IgD-negative memory B cell (primary cell): ENCODE data around the gene PPM1E. TPM values are rescaled to one million over a fixed set of nuclear protein-coding genes. Genes with fewer than 3 reads are reported as not detected.
"Not testable (repeated sequence)": the region's sequence is repeated elsewhere in the genome, so short reads cannot be mapped to it uniquely, and the experiment has no call there.

Source experiments
- H3K27ac Mint-ChIP-seq, 3 donors: one replicate each; pipeline ENCODE4 v1.8.0; 2020 to 2022; ENCODE audit warnings: mild to moderate bottlenecking in 3 of 3, mixed read lengths in 3 of 3, moderate library complexity in 1 of 3
- H3K27me3 Mint-ChIP-seq: one replicate; pipeline ENCODE4 v1.8.0; 2021; ENCODE audit warnings: mixed read lengths
- H3K36me3 Mint-ChIP-seq: one replicate; pipeline ENCODE4 v1.8.0; 2020; ENCODE audit warnings: mild to moderate bottlenecking, mixed read lengths
- H3K4me1 Mint-ChIP-seq, 3 donors: one replicate each; pipeline ENCODE4 v1.8.0; 2020 to 2022; ENCODE audit warnings: mixed read lengths in 3 of 3, mild to moderate bottlenecking in 1 of 3
- H3K4me3 Mint-ChIP-seq, 4 donors: one replicate each; pipeline ENCODE4 v1.8.0; 2020 to 2022; ENCODE audit warnings: mild to moderate bottlenecking in 4 of 4, mixed read lengths in 4 of 4, moderate library complexity in 3 of 4
- H3K9me3 Mint-ChIP-seq, 3 donors: one replicate each; pipeline ENCODE4 v1.8.0; 2020 to 2021; ENCODE audit warnings: mixed read lengths in 3 of 3, mild to moderate bottlenecking in 1 of 3
- polyA plus RNA-seq: library from polyadenylated mRNA; unstranded; fragments of 300-500 nt; fragmentation: Illumina TruSeq; gene quantifications from one replicate; pipeline ENCODE4 v1.2.3, GENCODE V29; 2021

The PPM1E gene
- not detected for polyA plus RNA-seq

- Mint-ChIP-seq H3K9me3 (peaks cover 0 to 4% (median 0%) of the 10 kb centered on the region in 3 donors), H3K27ac (peak within 1 kb of the TSS in 1 of 3 donors; percentile 89), H3K4me1 (peaks cover 5 to 14% (median 9%) of the 10 kb centered on the region in 3 donors), H3K4me3 (peak within 1 kb of the TSS; percentile 84 to 96 (median 91)), H3K27me3 (peaks cover 35% of the 10 kb centered on the region), H3K36me3 (peaks cover 3% of the 10 kb centered on the region)
These were observed at the start of gene PPM1E for GRCh38 chr17:58755577-58756245. PPM1E (plus strand) TSS chr17:58755854.

- no peaks in the 10 kb centered on the region for H3K9me3 Mint-ChIP-seq
- peak overlapping the region in 1 of 3 donors; percentile 47 for H3K27ac Mint-ChIP-seq
- H3K36me3 Mint-ChIP-seq: peaks cover 2% of the 10 kb centered on the region
- H3K27me3 Mint-ChIP-seq: no peaks in the 10 kb centered on the region
- peak overlapping the region in 1 of 4 donors; percentile 25 for H3K4me3 Mint-ChIP-seq
- H3K4me1 Mint-ChIP-seq: peaks cover 9 to 13% (median 10%) of the 10 kb centered on the region in 3 donors
These were observed 49.1 kb upstream of the PPM1E start for GRCh38 chr17:58706351-58707140.

DNA sequence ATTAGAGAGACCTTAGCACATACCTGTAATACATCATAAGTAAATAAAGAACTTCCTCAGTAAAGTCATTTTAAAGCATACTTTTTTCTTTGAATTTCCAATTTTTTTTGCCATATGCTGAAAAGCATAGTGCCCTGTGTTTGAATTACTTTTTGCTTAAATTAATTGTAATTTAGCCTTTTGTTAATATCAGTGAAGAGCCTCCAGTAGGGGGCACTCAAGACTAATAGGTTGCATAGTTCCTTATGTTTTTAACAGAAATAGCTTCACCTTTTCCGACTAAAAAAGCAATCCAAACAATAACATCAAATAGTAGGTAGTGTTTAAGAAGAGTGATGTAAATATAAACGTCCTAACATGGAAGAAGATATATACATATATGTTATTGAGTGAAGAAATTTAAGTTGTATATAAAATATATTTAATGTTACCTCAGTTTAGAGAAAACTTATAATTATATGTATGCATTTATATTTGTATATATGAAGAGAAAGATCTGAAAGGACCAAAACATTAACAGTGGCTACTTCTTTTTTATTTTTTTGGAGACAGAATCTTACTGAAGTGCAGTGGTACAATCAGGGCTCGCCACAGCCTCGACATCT, 44.6 kb upstream of the PPM1E start:
- no peaks in the 10 kb centered on the region for H3K9me3 Mint-ChIP-seq
- H3K27ac Mint-ChIP-seq: no peak overlapping the region
- H3K4me1 Mint-ChIP-seq: peaks cover 5 to 9% (median 7%) of the 10 kb centered on the region in 3 donors
- no peaks in the 10 kb centered on the region for H3K27me3 Mint-ChIP-seq
- peaks cover 3% of the 10 kb centered on the region for H3K36me3 Mint-ChIP-seq
- H3K4me3 Mint-ChIP-seq: no peak overlapping the region

GRCh38 chr17:58722274-58722673, 33.4 kb upstream of the PPM1E start:
- Mint-ChIP-seq H3K36me3 (peaks cover 3% of the 10 kb centered on the region), H3K9me3 (no peaks in the 10 kb centered on the region), H3K27ac (no peak overlapping the region), H3K27me3 (no peaks in the 10 kb centered on the region), H3K4me3 (no peak overlapping the region), H3K4me1 (no peaks in the 10 kb centered on the region)

- Mint-ChIP-seq H3K4me1 (no peaks in the 10 kb centered on the region), H3K36me3 (peaks cover 3% of the 10 kb centered on the region), H3K9me3 (no peaks in the 10 kb centered on the region), H3K4me3 (no peak overlapping the region), H3K27ac (no peak overlapping the region), H3K27me3 (no peaks in the 10 kb centered on the region)
These were observed 33.0 kb upstream of the PPM1E start for GRCh38 chr17:58722696-58723095.

GRCh38 chr17:58728798-58729197, 26.9 kb upstream of the PPM1E start:
- H3K27me3 Mint-ChIP-seq: no peaks in the 10 kb centered on the region
- no peaks in the 10 kb centered on the region for H3K4me1 Mint-ChIP-seq
- H3K4me3 Mint-ChIP-seq: no peak overlapping the region
- peak overlapping the region in 1 of 3 donors; percentile 16 for H3K27ac Mint-ChIP-seq
- H3K9me3 Mint-ChIP-seq: no peaks in the 10 kb centered on the region
- H3K36me3 Mint-ChIP-seq: no peaks in the 10 kb centered on the region

DNA sequence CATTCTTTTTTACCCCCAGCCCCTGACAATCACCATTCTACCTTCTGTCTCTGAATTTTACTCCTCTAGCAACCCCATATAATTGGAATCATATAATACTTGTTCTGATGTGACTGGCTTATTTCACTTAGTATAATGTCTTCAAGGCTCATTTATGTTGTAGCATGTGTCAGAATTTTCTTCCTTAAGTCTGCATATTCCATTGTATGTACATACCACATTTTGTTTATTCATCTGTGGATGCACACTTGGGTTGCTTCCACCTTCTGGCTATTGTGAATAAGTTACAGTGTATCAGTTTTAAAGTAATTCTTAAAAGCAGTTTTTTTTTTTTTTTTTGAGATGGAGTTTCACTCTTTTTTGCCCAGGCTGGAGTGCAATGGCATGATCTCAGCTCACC, 24.7 kb upstream of the PPM1E start:
- Mint-ChIP-seq H3K27me3 (no peaks in the 10 kb centered on the region), H3K27ac (no peak overlapping the region), H3K4me3 (no peak overlapping the region), H3K9me3 (no peaks in the 10 kb centered on the region), H3K4me1 (no peaks in the 10 kb centered on the region), H3K36me3 (no peaks in the 10 kb centered on the region)

DNA sequence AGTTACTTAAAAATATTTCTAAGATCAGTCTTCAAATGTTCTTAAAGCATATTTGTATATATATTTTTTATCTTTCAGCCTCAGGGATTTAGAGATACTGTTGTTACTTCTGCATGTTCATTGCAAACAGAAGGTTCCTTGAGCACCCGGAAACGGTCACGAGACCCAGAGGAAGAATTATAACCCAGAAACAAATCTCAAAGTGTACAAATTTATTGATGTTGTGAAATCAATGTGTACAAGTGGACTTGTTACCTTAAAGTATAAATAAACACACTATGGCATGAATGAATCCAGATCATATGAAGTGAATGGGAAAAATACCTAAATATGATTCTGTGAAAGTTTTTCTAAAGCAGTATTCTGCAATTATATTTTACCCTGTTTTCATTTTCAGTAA, 21.6 kb upstream of the PPM1E start:
- Mint-ChIP-seq H3K27me3 (no peaks in the 10 kb centered on the region), H3K36me3 (no peaks in the 10 kb centered on the region), H3K27ac (no peak overlapping the region), H3K4me1 (no peaks in the 10 kb centered on the region), H3K4me3 (no peak overlapping the region), H3K9me3 (no peaks in the 10 kb centered on the region)

DNA sequence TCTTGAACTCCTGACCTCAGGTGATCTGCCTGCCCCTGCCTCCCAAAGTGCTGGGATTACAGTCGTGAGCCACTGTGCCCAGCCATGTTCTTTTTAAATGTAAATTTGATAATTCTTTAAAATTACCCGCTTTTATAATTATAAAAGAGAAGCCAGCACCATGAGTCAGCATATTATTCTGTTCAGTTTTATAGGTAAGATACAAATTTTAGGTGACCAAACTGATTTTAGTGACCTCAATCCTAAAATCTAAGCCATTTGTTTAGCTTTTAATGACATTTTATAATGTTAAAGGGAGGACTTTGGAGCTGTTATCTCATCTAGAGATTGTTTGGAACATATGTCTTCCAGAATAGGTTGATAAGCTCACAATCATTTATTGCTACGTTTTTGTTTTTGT, 20.8 kb upstream of the PPM1E start:
- Mint-ChIP-seq H3K4me3 (no peak overlapping the region), H3K27ac (no peak overlapping the region), H3K9me3 (no peaks in the 10 kb centered on the region), H3K36me3 (no peaks in the 10 kb centered on the region), H3K4me1 (no peaks in the 10 kb centered on the region), H3K27me3 (no peaks in the 10 kb centered on the region)

DNA sequence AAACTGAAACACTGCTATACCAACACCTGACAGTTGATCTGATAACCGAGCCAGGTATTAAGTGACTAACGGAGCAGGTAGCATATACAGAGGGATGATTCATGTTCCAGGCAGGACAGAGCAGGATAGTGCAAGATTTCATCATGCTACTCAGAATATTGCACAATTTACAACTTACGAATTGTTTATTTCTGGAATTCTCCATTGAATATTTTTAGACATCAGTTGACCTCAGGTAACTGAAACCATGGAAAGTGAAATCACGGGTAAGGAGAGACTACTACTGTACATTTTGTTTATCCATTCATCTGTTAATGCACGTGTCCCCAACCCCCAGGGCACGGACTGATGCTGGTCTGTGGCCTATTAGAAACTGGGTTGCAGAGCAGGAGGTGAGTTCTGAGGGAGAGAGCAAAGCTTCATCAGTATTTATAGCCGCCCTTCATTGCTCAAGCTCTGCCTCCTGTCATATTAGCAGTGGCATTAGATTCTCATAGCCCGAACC, 14.5 kb upstream of the PPM1E start:
- Mint-ChIP-seq H3K4me3 (no peak overlapping the region), H3K9me3 (no peaks in the 10 kb centered on the region), H3K36me3 (no peaks in the 10 kb centered on the region), H3K27ac (no peak overlapping the region), H3K27me3 (no peaks in the 10 kb centered on the region), H3K4me1 (no peaks in the 10 kb centered on the region)

DNA sequence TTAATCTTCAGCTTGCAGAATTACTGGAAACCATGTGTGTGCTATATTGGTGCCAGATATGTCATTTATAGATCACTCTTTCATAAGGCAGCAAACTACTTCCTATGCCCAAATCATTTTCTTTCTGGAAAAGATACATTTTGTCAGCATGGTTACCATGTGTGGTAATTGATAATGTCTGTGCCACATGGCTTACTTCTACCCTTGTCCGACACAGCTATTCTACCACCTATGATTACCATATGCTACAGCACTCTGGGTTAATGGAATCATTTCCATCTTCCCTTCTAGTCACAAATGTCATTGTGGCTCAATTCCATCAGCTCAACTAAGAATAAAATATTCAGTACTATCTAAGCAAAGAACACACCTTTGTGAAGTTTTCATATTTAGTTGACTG, 8.0 kb upstream of the PPM1E start:
- no peak overlapping the region for H3K4me3 Mint-ChIP-seq
- no peaks in the 10 kb centered on the region for H3K9me3 Mint-ChIP-seq
- H3K27me3 Mint-ChIP-seq: no peaks in the 10 kb centered on the region
- H3K4me1 Mint-ChIP-seq: no peaks in the 10 kb centered on the region
- H3K27ac Mint-ChIP-seq: no peak overlapping the region
- peaks cover 3% of the 10 kb centered on the region for H3K36me3 Mint-ChIP-seq

DNA sequence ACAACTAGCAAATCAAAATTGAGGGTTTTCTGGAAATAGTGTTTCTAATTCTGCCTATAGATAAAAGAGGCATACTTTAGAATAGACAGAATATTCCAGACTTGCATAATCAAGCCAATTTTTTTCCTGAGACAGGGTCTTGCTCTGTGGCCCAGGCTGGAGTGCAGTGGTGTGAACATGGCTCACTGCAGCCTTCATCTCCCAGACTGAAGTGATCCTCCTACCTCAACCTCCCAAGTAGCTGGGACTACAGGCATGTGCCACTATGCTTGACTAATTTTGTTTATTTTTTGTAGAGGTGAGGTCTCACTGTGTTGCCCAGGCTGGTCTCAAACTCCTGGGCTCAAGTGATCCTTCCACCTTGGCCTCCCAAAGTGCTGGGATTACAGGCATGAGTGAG, 6.0 kb upstream of the PPM1E start:
- H3K27ac Mint-ChIP-seq, H3K4me1 Mint-ChIP-seq, H3K4me3 Mint-ChIP-seq, H3K9me3 Mint-ChIP-seq, H3K27me3 Mint-ChIP-seq, H3K36me3 Mint-ChIP-seq: not testable (repeated sequence)

DNA sequence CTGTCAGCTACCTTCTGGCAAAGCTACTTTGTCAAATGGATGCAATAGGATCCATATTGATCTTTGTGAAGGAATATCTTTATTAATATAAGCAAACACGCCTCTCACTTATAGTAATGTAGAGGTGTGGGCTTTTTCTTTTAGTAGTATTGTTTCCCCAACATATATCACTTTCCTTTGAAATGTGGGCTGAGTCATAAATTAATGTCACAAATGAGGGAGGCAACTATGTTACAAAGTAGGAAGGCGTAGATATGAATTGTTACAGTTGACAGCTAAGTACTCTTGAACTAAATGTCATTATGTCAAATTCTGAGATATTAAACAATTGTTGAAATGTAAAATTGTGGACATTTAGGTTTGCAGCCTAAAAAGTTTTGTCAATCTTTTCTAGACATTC, 2.6 kb upstream of the PPM1E start:
- H3K4me1 Mint-ChIP-seq: peaks cover 5 to 14% (median 7%) of the 10 kb centered on the region in 3 donors
- H3K4me3 Mint-ChIP-seq: peak overlapping the region in 1 of 4 donors; percentile 62
- H3K27ac Mint-ChIP-seq: no peak overlapping the region
- H3K9me3 Mint-ChIP-seq: peaks cover 0 to 4% (median 0%) of the 10 kb centered on the region in 3 donors
- H3K36me3 Mint-ChIP-seq: peaks cover 3% of the 10 kb centered on the region
- H3K27me3 Mint-ChIP-seq: peaks cover 20% of the 10 kb centered on the region

- Mint-ChIP-seq H3K9me3 (peaks cover 0 to 4% (median 0%) of the 10 kb centered on the region in 3 donors), H3K4me1 (peaks cover 5 to 14% (median 7%) of the 10 kb centered on the region in 3 donors), H3K36me3 (peaks cover 3% of the 10 kb centered on the region), H3K27me3 (peaks cover 30% of the 10 kb centered on the region), H3K27ac (peak overlapping the region in 1 of 3 donors; percentile 47), H3K4me3 (peak overlapping the region; percentile 79 to 90 (median 82))
These were observed 431 bp upstream of the PPM1E start for GRCh38 chr17:58755269-58755576.
